Caco-2 (cell line): ENCODE results near the gene GNPDA2. TPM values are rescaled to one million over a fixed set of nuclear protein-coding genes. Genes with fewer than 3 reads are reported as not detected.
A peak's percentile ranks its signal among the peaks of the same experiment; 100 is the strongest.

Experiments used
- BruUV-seq: library from RNA; stranded (reverse); fragments of 400-500 nt; replicated peaks from 2 replicates; lab custom pipeline; 2021; lab: Mats Ljungman, UMichigan
- CTCF ChIA-PET: fragments of 300-600 bp; sonication (Branson Sonifier 250); formaldehyde crosslinking; loops from one replicate; lab custom pipeline; 2022; ENCODE audit warnings: antibody characterized with exemption; lab: Charles Lee
- POLR2A ChIA-PET: fragments of 300-600 bp; sonication (Branson Sonifier 250); formaldehyde crosslinking; loops from one replicate; lab custom pipeline; 2022; ENCODE audit warnings: antibody characterized with exemption; lab: Charles Lee
- DNase-seq, 2 experiments: peaks; one replicate each; pipeline versions ENCODE4 v3.0.0 to v3.0.0-alpha.2; 2020 to 2022
- H3K27me3 ChIP-seq: replicated peaks from 2 replicates; pipeline ENCODE4 v1.6.0; 2011; ENCODE audit warnings: low read length; ENCODE audit not compliant: control insufficient read depth, insufficient read depth
- H3K36me3 ChIP-seq: 2 replicates; pipeline ENCODE4 v1.5.1; 2011; ENCODE audit warnings: low read length; ENCODE audit not compliant: control insufficient read depth, insufficient read depth
- H3K4me1 ChIP-seq: fragments of 250-450 bp; sonication (Bioruptor Pico); 2 replicates; pipeline ENCODE4 v1.5.1; 2020; ENCODE audit warnings: mild to moderate bottlenecking
- H3K4me3 ChIP-seq: 2 replicates; pipeline ENCODE4 v1.5.1; 2011; ENCODE audit warnings: low read depth, mild to moderate bottlenecking, control low read depth, low read length
- H3K9me3 ChIP-seq: fragments of 250-450 bp; sonication (Bioruptor Pico); 2 replicates; pipeline ENCODE4 v1.5.1; 2020; ENCODE audit warnings: mild to moderate bottlenecking, moderate library complexity
- H3K27ac Mint-ChIP-seq: one replicate; pipeline ENCODE4 v1.8.0; 2022; ENCODE audit warnings: mixed read lengths; ENCODE audit not compliant: unreplicated experiment
- H3K27me3 Mint-ChIP-seq: one replicate; pipeline ENCODE4 v1.8.0; 2022; ENCODE audit warnings: mixed read lengths; ENCODE audit not compliant: insufficient read depth, unreplicated experiment
- H3K36me3 Mint-ChIP-seq: one replicate; pipeline ENCODE4 v1.8.0; 2022; ENCODE audit warnings: mild to moderate bottlenecking, mixed read lengths; ENCODE audit not compliant: insufficient read depth, unreplicated experiment
- H3K4me1 Mint-ChIP-seq: one replicate; pipeline ENCODE4 v1.8.0; 2022; ENCODE audit warnings: low read depth, mixed read lengths; ENCODE audit not compliant: unreplicated experiment
- H3K4me3 Mint-ChIP-seq: one replicate; pipeline ENCODE4 v1.8.0; 2022; ENCODE audit warnings: mild to moderate bottlenecking, moderate library complexity, mixed read lengths; ENCODE audit not compliant: unreplicated experiment
- H3K9me3 Mint-ChIP-seq: one replicate; pipeline ENCODE4 v1.8.0; 2022; ENCODE audit warnings: mixed read lengths; ENCODE audit not compliant: unreplicated experiment
- intact Hi-C: fragments of 100-400 bp; cut with micrococcal nuclease; formaldehyde crosslinking; loops from one replicate; pipeline ENCODE4 v1.10.0; 2022; ENCODE audit not compliant: unreplicated experiment
- total RNA-seq: library from RNA; stranded (reverse); gene quantifications from 2 replicates; pipeline ENCODE4 v1.2.3, GENCODE V29; 2022
- TF ChIP-seq, protein P1 (sequence below), 2 experiments: fragments of 200-600 bp in 1 of 2; IDR thresholded peaks; 1 replicate in 1 of 2; 2 replicates in 1 of 2; pipeline versions ENCODE4 v1.5.1 to v1.8.0; 2011 to 2022; ENCODE audit warnings: antibody characterized with exemption in 1 of 2, control low read depth in 1 of 2, inconsistent platforms in 1 of 2, low read depth in 1 of 2, low read length in 1 of 2, mild to moderate bottlenecking in 1 of 2, moderate library complexity in 1 of 2; ENCODE audit not compliant: insufficient read depth in 1 of 2, severe bottlenecking in 1 of 2, unreplicated experiment in 1 of 2

The GNPDA2 gene
- total RNA-seq, 1 experiment from 2014 or later: 4.8 TPM

DNA sequence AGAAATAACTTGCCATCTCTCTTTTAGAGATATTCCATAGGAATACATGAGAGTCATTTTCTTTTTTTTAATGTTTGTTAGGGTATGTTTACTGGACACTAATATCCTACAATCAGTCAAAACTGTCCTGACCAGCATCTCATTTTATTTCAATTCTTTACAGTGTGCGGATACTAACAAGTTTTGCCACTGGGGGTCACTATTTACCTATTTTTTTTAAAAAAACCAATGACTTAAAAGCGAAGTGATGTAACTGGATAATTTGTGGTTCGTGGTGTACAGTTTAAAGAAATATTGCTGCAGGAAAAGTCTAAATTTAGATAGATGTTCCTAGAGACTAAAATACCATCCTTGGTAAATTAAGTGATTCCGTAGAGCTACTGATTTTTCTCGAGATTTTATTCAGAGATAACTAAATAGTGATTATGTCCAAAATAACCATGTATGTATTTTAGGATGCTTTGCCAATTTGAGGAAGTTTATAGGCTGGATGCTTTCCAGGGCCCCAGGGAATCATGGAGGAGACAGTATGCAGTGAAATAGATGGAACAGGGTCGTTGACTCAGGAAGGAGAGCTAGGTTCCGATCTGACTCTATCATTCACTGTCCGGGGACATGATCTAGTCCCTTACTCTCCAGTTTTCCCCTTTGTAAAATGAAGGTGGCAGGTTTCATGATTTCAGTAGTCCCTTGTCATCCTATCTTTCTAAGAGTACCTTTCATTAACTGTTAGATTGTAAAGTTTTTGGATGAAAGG lies 34.0 kb upstream of the GNPDA2 start:
- intact Hi-C loops: loop anchor here (1.0 to 2.0 kb wide), 2 partner anchors 166 to 682 kb away; no protein-coding TSS in a partner anchor
- no peaks in the 10 kb centered on the region for H3K36me3 Mint-ChIP-seq
- Histone ChIP-seq H3K4me1 (no peaks in the 10 kb centered on the region), H3K36me3 (no peaks in the 10 kb centered on the region), H3K27me3 (no peaks in the 10 kb centered on the region), H3K9me3 (no peaks in the 10 kb centered on the region), H3K4me3 (no peak overlapping the region)
- BruUV-seq: no TSS peak
- H3K9me3 Mint-ChIP-seq: no peaks in the 10 kb centered on the region
- peak in 1 of 2 experiments; percentile 32 for DNase-seq
- no peak overlapping the region for H3K27ac Mint-ChIP-seq
- POLR2A ChIA-PET: no interaction called here
- TF ChIP-seq, protein P1, sequence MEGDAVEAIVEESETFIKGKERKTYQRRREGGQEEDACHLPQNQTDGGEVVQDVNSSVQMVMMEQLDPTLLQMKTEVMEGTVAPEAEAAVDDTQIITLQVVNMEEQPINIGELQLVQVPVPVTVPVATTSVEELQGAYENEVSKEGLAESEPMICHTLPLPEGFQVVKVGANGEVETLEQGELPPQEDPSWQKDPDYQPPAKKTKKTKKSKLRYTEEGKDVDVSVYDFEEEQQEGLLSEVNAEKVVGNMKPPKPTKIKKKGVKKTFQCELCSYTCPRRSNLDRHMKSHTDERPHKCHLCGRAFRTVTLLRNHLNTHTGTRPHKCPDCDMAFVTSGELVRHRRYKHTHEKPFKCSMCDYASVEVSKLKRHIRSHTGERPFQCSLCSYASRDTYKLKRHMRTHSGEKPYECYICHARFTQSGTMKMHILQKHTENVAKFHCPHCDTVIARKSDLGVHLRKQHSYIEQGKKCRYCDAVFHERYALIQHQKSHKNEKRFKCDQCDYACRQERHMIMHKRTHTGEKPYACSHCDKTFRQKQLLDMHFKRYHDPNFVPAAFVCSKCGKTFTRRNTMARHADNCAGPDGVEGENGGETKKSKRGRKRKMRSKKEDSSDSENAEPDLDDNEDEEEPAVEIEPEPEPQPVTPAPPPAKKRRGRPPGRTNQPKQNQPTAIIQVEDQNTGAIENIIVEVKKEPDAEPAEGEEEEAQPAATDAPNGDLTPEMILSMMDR (IDR thresholded peaks at IDR 0.05; ENCODE audit: insufficient read depth in 1 of 2, low read depth in 1 of 2, low read length in 1 of 2, severe bottlenecking in 1 of 2, unreplicated experiment in 1 of 2): peak; percentile 24 to 30
- CTCF ChIA-PET: no interaction called here
- peaks cover 2% of the 10 kb centered on the region for H3K27me3 Mint-ChIP-seq
- H3K4me3 Mint-ChIP-seq: no peak overlapping the region
- H3K4me1 Mint-ChIP-seq: no peaks in the 10 kb centered on the region

DNA sequence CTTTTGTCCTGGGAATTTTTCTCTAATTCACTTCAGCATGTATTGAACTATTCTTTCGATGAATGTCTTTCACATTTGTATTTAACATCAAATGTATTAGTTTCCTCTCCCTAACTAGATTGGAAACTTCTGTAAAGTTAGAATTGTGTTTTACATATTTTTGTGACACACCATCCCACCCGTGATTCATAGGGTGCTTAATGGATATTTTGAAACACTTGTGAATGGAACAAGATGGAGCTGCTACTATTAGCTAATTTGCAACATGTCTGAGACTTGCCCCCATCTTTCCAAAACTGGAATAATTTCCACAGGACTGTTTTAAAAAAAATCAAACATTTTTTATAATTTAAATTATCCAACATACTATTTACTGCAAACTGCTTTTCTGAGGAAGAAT lies 30.2 kb upstream of the GNPDA2 start:
- Histone ChIP-seq H3K36me3 (no peaks in the 10 kb centered on the region), H3K4me3 (no peak overlapping the region), H3K9me3 (no peaks in the 10 kb centered on the region), H3K4me1 (no peaks in the 10 kb centered on the region), H3K27me3 (no peaks in the 10 kb centered on the region)
- no peaks in the 10 kb centered on the region for H3K36me3 Mint-ChIP-seq
- ChIA-PET CTCF (no interaction called here), POLR2A (no interaction called here)
- intact Hi-C loops: no loop called here
- H3K27me3 Mint-ChIP-seq: no peaks in the 10 kb centered on the region
- no peaks in the 10 kb centered on the region for H3K9me3 Mint-ChIP-seq
- TF ChIP-seq, protein P1 (IDR thresholded peaks at IDR 0.05; ENCODE audit: insufficient read depth in 1 of 2, low read depth in 1 of 2, low read length in 1 of 2, severe bottlenecking in 1 of 2, unreplicated experiment in 1 of 2): no peak
- H3K27ac Mint-ChIP-seq: no peak overlapping the region
- no peaks in the 10 kb centered on the region for H3K4me1 Mint-ChIP-seq
- DNase-seq: no peak
- BruUV-seq: no TSS peak
- H3K4me3 Mint-ChIP-seq: no peak overlapping the region

DNA sequence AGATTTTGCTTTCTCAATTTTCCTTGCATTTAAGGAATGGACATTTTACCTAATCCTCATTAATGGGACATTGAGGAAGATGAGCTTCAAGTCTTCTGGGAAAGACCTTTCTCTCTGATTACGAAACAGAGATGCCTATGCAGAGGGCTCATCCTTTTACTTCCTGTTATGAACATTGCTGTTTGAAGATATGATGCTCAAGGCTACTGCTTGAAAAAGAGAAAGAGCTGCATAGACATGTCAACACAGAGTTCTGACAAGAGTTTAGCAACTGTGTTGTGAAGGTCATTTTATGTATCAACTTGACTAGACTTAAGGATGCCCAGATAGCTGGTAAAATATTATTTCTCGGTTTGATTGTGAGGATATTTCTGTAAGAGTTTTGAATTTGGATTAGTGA lies 13.8 kb upstream of the GNPDA2 start:
- H3K4me1 Mint-ChIP-seq: no peaks in the 10 kb centered on the region
- Histone ChIP-seq H3K36me3 (no peaks in the 10 kb centered on the region), H3K9me3 (no peaks in the 10 kb centered on the region), H3K27me3 (no peaks in the 10 kb centered on the region), H3K4me3 (no peak overlapping the region), H3K4me1 (no peaks in the 10 kb centered on the region)
- BruUV-seq: no TSS peak
- TF ChIP-seq, protein P1 (IDR thresholded peaks at IDR 0.05; ENCODE audit: insufficient read depth in 1 of 2, low read depth in 1 of 2, low read length in 1 of 2, severe bottlenecking in 1 of 2, unreplicated experiment in 1 of 2): no peak
- no peak overlapping the region for H3K4me3 Mint-ChIP-seq
- H3K36me3 Mint-ChIP-seq: no peaks in the 10 kb centered on the region
- intact Hi-C loops: no loop called here
- ChIA-PET POLR2A (no interaction called here), CTCF (no interaction called here)
- no peak overlapping the region for H3K27ac Mint-ChIP-seq
- H3K27me3 Mint-ChIP-seq: peaks cover 10% of the 10 kb centered on the region
- DNase-seq: no peak
- H3K9me3 Mint-ChIP-seq: no peaks in the 10 kb centered on the region
